HTERT RPE-1 (cell line): Measurements from ENCODE around the gene DNAJB14.

ENCODE experiments used
- in situ Hi-C: fragments of 300-500 bp; cut with MboI; formaldehyde crosslinking; loops from 4 replicates; pipeline ENCODE4 v1.14.3; 2020; ENCODE audit warnings: low sequenced_read_pairs

DNAJB14 gene

GRCh38 chr4:99945718-99946355 is 581 bp downstream of the DNAJB14 start:
- in situ Hi-C loops = no loop called here

- in situ Hi-C loops = no loop called here
These were observed 2.4 kb downstream of the DNAJB14 start for GRCh38 chr4:99943904-99944437.

DNA sequence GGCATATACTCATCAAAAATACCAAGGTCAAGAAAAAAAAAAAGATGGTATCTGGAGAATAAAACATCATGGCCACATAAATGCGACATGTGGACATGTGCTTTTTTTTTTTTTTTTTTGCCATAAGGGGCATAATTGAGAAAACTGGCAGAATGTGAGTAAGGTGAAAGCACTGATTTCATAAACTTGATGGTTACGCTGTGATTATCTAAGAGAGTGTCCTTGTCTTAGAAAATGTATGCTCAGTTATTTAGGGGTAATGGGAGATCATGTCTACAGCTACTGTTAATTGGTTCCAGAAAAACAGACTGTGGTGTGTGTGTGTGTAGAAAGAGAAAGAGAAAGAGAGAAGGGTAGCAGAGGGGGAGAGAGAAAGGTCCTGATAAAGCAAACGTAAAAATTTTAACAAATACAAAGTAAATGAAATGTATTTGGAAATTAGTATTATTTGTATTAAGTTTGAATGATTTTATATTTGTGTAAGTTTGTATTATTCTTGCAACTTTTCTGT is 8.1 kb downstream of the DNAJB14 start:
- in situ Hi-C loops = no loop called here

GRCh38 chr4:99934891-99935290 is 11.5 kb downstream of the DNAJB14 start:
- in situ Hi-C loops = no loop called here

DNA sequence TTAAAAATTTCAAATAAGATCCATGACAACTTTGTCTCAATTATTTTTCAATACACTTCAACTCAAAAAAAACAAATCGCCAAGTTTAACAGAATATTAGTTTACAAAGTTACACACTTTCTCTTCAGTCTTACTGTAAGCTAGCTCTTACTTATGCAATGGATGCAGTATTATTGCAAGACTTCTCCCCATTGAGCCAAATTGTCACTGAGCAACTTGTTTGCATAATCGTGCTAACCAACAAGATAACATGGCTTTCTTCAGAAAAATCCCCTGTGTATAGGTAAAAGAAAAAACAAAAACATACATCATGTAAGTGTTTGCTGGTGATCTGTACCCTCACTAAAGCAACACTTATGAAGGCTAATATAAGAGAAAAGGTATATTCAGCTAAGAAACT is 18.9 kb downstream of the DNAJB14 start:
- in situ Hi-C loops = no loop called here

DNA sequence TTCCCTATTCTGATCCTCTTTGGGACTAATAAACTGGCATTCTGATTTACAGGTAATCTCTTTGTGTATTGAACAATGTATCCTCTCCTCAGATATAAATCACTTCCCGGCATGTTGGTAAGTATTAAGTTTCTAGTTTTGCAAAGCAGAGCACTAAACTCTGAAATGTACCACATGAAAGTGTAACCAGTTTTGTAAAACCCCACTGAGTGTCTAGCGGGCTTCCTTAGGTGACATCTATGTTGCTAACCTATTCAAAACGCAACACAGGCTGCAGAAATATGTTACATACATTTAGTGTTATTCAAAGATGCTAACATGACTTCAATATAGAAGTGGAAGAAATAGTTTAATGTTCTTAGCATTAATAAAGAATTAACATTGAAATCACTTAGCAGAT is 25.2 kb downstream of the DNAJB14 start:
- in situ Hi-C loops = no loop called here

DNA sequence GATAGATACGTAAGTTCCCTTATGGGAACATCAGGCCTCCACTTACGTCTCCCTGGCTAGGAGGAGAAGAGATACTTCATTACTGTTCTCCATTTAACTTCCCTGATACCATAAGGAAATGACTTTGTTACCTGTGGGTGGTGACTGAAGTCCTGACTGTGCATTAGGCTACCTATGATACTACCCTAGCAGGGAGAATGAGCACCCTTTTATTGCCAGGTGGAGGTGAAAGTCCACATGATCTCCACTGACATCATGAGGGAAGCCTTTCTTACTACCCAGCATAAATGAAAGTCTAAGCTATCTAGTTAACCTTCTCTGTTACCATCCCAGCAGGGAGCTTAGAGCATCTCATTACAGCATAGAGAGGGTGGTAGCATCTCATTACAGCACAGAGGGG is 27.8 kb downstream of the DNAJB14 start:
- in situ Hi-C loops = no loop called here

DNA sequence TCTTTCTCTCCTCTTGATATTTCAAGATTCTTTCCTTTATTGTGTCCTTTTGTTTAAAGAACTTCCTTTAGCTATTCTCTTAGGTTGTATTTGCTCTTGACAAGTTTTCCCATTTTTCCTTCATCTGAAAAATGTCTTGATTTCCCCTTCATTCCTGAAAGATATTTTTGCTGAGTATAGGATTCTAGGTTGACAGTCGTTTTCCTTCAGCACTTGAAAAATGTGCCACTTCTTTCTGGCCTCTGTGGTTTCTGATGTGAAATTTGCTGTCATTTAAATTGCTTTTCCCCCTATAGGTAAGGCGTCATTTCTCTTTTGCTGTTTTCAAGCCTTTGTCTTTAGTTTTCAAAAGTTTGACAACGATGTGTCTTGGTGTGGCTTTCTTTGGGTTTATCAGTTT is 28.8 kb downstream of the DNAJB14 start:
- in situ Hi-C loops = no loop called here

GRCh38 chr4:99915449-99915848 is 31.0 kb downstream of the DNAJB14 start:
- in situ Hi-C loops = no loop called here

DNA sequence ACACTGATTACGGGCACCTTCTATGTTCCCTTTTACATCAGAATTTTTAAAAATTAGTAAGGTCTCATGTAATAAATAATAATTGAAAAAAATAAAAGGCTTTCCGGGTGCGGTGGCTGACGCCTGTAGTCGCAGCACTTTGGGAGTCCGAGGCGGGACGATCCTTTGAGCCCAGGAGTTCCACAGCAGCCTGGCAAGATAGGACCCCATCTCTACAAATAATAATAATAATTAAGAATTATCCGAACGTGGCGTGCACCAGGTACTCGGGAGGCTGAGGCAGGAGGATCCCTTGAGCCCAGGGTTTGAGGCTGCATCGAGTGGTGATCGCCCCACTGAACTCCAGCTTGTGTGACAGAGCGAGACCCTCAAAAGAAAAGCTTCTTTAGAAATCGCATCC is 51.4 kb downstream of the DNAJB14 start:
- in situ Hi-C loops = no loop called here

- in situ Hi-C loops = no loop called here
These were observed 52.0 kb downstream of the DNAJB14 start, which contains the start of gene LAMTOR3 for GRCh38 chr4:99894161-99894997. TSS of gene LAMTOR3 (minus strand) at chr4:99894427. CDS start at chr4:99893963, 464 bp downstream.

DNA sequence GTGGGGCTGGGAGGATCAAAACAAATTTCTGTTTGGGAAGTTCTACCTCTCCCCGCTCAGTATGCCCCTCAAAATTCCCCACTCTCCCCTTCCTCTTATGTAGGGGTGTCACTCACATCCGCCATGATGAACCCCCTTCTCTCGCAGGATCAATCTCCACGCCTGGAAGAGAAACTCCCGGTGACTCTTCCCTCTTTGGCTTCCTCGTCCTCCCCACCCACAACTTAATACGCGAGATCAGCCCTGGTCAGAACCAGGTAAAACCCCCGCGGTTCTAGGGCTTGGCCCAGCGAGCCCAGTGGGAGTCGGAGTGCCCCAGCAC is 52.6 kb downstream of the DNAJB14 start:
- in situ Hi-C loops = no loop called here

DNA sequence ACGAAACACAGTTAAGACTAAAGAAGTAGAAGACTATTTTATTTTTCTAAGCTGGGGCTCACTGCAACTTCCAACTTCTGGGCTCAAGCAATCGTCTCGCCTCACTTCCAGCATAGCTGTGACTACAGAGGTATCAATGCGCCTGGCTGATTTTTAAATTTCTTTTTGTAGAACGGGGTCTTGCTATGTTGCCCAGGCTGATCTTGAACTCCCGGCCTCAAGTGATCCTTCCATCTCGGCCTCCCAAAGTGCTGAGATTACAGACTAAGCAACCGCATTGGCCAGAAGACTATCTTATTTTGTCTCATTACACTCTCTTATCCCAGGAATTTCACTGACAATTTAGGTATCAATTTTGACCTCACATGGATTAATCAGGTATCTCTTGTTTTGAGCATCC is 53.4 kb downstream of the DNAJB14 start:
- in situ Hi-C loops = no loop called here

- in situ Hi-C loops = no loop called here
These were observed 55.1 kb downstream of the DNAJB14 start for GRCh38 chr4:99891351-99891750.

GRCh38 chr4:99887837-99888236 is 58.6 kb downstream of the DNAJB14 start:
- in situ Hi-C loops = no loop called here

GRCh38 chr4:99886146-99886545 is 60.3 kb downstream of the DNAJB14 start:
- in situ Hi-C loops = no loop called here

GRCh38 chr4:99885687-99886086 is 60.7 kb downstream of the DNAJB14 start:
- in situ Hi-C loops = no loop called here

- in situ Hi-C loops = no loop called here
These were observed 61.3 kb downstream of the DNAJB14 start for GRCh38 chr4:99885063-99885664.

DNA sequence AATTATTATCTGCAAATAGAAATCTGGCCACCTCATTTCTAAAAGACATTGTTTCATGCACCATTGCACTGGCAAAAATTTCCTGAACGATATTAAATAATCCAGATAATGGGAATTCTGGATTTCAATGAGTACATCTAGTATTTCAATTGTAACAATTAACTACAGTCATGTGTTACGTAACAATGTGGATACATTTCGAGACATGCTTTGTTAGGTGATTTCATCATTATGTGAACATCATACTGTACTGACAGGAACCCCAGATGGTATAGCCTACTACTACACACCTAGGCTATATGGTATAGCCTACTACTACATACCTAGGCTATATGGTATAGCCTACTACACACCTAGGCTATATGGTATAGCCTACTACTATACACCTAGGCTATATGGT is 67.0 kb downstream of the DNAJB14 start:
- in situ Hi-C loops = no loop called here

GRCh38 chr4:99878604-99879003 is 67.8 kb downstream of the DNAJB14 start:
- in situ Hi-C loops = no loop called here

GRCh38 chr4:99876946-99877345 is 69.5 kb downstream of the DNAJB14 start:
- in situ Hi-C loops = no loop called here

- in situ Hi-C loops = no loop called here
These were observed 71.3 kb downstream of the DNAJB14 start for GRCh38 chr4:99875071-99875470.
